Stimulated activated CD8-positive, alpha-beta memory T cell treated with anti-CD3 and anti-CD28 coated beads, Interleukin-12 subunit alpha, Interleukin-12 subunit beta, amount 100 ng/mL, for 24 hours (primary cell): ENCODE data around the gene FOXJ3.

Source experiments
- DNase-seq: peaks from one replicate; pipeline ENCODE4 v3.0.0-alpha.2; 2020; ENCODE audit errors: extremely low read depth

The FOXJ3 gene

GRCh38 chr1:42334240-42335049 lies 590 bp downstream of the FOXJ3 start:
- no peak for DNase-seq

- DNase-seq = no peak
Observed at GRCh38 chr1:42333662-42334239, 1.3 kb downstream of the FOXJ3 start.

DNA sequence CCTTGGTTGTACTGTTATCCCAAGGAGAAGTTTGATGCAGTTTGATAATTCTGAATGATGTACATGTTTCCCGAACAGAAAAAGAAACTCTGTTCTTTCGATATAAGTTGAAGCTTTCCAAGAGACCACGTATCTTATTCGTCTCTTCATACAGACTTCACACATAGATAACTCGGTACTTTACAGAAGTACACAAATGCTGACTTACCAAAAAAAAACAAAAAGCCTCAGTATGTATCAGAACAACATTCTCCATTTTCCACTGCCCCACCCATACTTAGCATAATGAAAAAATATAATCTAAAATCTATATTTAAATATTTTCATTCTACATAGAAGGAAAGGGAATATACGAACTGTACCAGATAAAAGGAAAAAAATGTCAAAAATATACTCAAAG lies 2.2 kb downstream of the FOXJ3 start:
- no peak for DNase-seq

DNA sequence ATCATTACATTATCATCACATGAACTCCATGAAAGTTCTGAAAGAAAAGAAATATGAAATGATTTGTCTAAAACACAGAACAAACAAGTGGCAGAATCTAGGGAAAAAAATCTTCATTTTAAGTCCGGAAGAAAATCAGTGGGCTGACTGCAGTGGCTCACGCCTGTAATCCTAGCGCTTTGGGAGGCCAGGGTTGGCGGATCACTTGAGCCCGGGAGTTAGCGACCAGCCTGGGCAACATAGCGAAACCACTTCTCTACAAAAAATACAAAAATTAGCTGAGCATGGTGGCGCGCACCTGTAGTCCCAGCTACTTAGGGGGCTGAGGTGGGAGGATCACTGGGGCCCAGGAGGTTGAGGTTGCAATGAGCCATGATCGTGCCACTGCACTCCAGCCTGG lies 4.8 kb downstream of the FOXJ3 start:
- DNase-seq = no peak

- DNase-seq = no peak
Observed at GRCh38 chr1:42328916-42329496, 6.0 kb downstream of the FOXJ3 start.

DNA sequence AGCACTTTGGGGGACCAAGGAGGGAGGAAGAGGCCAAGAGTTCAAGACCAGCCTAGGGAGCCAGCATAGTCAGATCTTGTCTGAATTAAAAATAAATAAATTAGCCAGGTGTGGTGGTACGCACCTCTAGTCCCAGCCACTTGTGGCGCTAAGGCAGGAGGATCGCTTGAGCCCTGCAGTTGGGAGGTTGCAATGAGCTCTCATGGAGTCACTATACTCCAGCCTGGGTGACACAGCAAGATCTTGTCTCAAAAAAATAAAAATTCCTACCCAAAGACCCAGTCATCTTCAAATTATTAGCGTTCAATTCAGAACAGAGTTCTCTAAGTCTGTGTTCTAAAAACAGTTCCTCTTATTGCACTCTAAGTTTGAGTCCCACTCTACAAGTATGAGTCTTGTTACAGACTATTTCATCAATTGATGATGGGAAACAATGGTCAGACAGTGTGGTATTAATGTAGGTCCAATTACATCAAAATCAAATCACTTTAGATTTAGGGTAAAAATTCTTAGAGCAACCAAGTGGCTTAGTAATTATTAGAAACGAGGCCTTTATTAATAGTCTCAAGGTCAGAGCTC lies 6.9 kb downstream of the FOXJ3 start:
- DNase-seq = no peak

DNA sequence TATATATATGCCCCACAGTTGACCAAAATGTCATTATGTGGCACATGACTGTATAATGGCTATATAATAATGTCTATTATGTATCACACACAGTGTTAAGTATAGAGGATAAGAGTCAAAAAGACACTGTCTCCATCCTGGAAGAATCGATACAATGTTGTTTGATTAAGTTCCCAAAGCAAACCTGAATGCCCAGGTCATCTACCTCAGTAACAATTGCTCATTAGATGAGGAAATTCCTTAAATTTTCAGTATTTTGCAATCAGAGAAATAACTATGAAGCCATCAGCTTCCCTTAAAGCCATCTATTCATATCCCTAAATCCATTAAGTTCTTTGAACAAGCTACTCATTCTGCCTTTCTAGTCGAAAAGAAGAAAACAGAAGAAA lies 10.0 kb downstream of the FOXJ3 start:
- DNase-seq = no peak

DNA sequence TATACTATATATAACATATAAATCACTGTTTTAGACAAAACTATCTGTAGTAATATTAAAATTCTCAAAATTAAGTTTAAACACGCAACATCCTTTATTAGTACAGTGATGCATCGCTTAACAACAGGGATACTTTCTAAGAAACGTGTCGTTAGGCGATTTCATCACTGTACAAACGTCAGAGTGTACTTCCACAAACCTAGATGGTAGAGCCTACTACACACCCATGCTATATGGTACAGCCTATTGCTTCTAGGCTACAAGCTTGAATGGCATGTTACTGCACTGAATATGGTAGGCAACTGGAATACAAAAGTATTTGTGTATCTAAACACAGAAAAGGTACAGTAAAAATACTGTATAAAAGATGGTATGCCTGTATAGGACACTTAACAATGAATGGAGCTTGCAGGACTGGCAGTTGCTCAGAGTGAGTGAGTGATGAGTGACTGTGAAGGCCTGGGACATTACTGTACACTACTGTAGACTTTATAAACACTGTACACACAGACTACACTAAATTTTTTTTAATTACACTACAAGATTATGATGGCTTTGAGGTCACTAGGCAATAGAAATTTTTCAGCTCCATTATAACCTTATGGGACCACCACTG lies 10.5 kb downstream of the FOXJ3 start:
- DNase-seq = no peak

DNA sequence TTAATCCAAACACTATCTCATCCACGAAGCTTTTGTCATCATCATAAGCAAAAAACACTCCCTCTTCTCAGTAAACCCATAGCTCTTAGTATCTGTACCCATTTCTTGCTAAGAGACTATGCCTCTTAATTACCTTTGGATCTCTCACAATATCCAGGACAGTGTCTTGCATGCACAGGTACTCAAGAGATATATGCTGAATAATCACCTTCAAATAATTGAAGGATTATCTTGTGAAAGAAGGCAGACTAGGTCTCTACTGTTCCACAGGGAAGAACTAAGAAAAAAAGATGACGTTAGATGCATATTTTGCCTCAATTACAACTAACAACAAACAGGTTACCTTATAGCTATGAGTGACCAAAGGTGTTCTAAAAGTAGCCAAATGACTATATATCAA lies 11.5 kb downstream of the FOXJ3 start:
- no peak for DNase-seq

DNA sequence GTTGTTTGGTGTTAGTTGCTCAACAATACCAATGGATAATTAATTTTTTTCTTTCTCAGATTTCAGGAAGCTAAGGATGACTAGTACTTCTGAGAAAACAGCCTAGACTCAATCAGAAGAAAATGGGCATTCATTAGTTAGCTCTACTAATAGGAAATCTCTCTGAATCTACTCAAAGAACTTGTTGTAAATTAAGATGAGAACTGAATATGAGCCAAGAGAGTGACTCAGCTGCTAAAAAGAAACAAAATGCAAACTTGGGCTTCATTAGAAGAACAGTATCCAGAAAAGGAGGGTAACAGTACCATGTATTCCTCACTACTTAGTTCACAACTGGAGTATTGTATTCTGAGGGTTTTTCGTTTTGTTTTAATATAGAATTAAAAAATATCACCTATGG lies 12.5 kb downstream of the FOXJ3 start:
- no peak for DNase-seq

DNA sequence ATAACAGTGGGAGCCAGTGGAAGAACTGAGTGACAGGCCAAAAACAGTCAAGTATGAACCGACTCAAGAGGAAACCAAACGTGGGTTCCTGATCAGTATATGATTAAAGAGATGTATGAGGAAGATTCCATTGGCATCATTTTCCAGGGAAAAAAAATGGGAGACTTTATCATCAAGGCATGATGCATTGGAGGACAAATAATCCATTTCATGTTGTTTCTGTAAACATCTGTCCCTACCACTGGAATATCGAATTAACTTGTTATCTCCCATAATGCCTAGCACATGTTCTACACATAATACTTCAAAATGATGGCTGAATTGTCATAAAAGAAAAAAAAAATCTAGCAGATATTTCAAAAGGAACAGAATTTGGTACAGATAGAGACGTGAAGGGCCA lies 13.3 kb downstream of the FOXJ3 start:
- no peak for DNase-seq

DNA sequence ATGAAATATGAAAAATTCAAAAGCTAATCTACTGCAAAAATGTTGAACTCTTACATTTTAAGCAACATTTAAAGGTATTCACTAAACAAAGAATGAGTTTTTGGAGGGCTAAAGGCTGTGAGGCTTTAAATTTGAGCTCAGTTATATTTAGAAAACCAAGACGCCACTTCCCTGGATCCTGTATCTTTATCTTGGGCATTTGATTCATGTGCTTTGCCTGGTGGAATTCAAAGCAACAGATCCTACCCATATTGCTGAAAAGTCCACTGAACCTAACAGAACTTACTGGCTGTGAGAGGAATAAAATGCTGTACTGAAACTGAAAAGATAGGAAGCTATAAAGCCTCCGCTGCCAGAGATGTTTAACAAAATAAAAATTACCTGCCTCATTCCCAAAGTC lies 14.3 kb downstream of the FOXJ3 start:
- no peak for DNase-seq

GRCh38 chr1:42319871-42320484 lies 15.1 kb downstream of the FOXJ3 start:
- no peak for DNase-seq

GRCh38 chr1:42319128-42319851 lies 15.7 kb downstream of the FOXJ3 start:
- DNase-seq = no peak

DNA sequence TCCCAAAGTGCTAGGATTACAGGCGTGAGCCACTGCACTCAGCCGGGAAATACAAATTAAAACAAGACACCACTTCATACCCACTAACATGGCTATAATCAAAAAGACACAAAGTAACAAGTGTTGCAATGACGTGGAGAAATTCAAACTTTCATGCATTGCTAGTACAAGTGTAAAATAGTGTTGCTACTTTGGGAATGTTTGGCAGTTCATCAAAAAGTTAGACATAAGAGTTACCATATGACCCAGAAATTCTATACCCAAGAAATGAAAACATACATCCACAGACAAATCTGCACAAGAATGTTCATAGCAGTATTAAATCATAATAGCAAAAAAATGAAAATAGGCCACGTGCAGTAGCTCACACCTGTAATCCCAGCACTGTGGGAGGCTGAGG lies 16.4 kb downstream of the FOXJ3 start:
- DNase-seq = no peak

- DNase-seq = no peak
Observed at GRCh38 chr1:42317308-42317707, 17.7 kb downstream of the FOXJ3 start.

GRCh38 chr1:42316292-42316691 lies 18.7 kb downstream of the FOXJ3 start:
- no peak for DNase-seq

DNA sequence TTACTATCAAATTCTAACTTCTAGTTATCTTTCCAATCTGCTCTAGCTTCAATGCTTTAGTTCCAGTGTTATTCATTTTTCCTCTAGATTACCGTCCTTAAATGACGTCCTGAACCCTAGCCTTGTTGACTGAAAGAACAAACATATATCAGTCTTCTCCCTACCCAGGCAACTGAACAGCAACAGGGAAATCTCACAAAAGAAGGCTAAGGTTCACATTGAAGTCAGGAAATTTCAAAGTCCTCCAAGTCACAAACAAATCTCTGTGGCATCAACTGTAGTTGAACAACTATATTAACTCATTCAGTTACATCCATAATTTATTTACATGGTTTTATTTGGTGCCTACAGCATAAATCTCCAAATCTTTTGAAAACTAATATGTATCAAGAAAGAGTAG lies 19.5 kb downstream of the FOXJ3 start:
- DNase-seq = no peak

DNA sequence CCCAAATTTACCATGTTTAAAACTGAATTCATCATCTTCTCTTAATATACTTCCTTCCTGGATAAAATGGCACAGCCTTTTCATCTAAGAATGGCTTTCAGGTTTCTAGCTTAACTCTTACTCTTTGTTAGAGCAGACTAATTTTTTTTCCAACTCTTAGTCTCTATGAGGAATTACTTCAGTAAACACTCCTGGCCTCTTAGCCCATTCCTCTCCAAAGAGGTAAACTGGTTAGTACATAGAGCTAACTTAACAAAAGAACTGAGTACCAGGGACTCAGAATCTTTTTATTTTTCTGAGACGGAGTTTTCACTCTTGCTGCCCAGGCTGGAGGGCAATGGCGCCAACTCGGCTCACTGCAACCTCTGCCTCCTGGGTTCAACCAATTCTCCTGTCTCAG lies 21.1 kb downstream of the FOXJ3 start:
- no peak for DNase-seq

DNA sequence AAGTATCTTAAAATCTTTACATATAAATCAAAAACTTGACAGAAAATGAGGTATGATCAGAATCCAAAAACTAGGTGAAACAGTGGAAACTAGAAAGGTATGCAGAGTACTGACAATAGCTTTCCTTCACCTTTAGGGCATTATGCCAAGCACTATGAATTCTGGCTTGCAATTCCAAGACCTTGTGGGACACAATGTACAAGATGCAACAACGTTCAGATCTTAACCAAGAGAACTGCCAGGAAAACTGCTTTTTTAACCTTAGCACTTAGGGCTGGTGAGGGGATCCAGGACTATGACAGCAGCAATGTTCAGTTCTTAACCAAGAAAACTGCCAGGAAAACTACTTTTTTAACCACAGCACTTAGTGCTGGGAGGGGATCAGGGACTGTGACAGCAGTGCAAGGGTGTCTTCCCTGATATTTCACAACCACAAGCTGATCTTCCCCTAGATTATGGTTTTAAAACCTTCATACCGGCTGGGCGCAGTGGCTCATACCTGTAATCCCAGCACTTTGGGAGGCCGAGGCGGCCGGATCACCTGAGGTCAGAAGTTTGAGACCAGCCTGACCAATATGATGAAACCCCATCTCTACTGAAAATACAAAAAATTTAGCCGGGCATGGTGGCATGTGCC lies 22.3 kb downstream of the FOXJ3 start:
- no peak for DNase-seq

GRCh38 chr1:42311897-42312296 lies 23.1 kb downstream of the FOXJ3 start:
- DNase-seq = no peak
